GM19043 (cell line): ENCODE data around the gene AP4M1.

Experiments used
- ATAC-seq: cut with Tn5 transposase; IDR thresholded peaks from one replicate; pipeline ENCODE4 v1.9.1; 2021; ENCODE audit warnings: low read depth; ENCODE audit not compliant: unreplicated experiment

The AP4M1 gene

GRCh38 chr7:100101016-100101862, at the start of gene AP4M1, which contains the start of gene MCM7:
Gene AP4M1 (plus strand): TSS chr7:100101643. CDS start chr7:100101715, 72 bp downstream.
Gene MCM7 (minus strand): TSS chr7:100101397. CDS start chr7:100101294, 103 bp downstream.
- ATAC-seq = peak; percentile 84

- no peak for ATAC-seq
Measured at GRCh38 chr7:100053215-100053614, 48.2 kb upstream of the AP4M1 start.

GRCh38 chr7:100057006-100057405, 44.4 kb upstream of the AP4M1 start:
- ATAC-seq = no peak

GRCh38 chr7:100059251-100059739, 42.1 kb upstream of the AP4M1 start:
- ATAC-seq = no peak

GRCh38 chr7:100061518-100062193, 39.8 kb upstream of the AP4M1 start:
- ATAC-seq = no peak

- ATAC-seq = no peak
Measured at GRCh38 chr7:100063376-100063775, 38.1 kb upstream of the AP4M1 start.

GRCh38 chr7:100064162-100064561, 37.3 kb upstream of the AP4M1 start:
- no peak for ATAC-seq

- no peak for ATAC-seq
Measured at GRCh38 chr7:100065452-100066186, 35.8 kb upstream of the AP4M1 start.

GRCh38 chr7:100066953-100067352, 34.5 kb upstream of the AP4M1 start:
- no peak for ATAC-seq

GRCh38 chr7:100069991-100070390, 31.5 kb upstream of the AP4M1 start:
- ATAC-seq = no peak

- ATAC-seq = no peak
Measured at GRCh38 chr7:100071018-100071723, 30.3 kb upstream of the AP4M1 start.

- ATAC-seq = no peak
Measured at GRCh38 chr7:100072462-100072861, 29.0 kb upstream of the AP4M1 start.

- ATAC-seq = no peak
Measured at GRCh38 chr7:100074841-100075240, 26.6 kb upstream of the AP4M1 start.

GRCh38 chr7:100075418-100075817, 26.0 kb upstream of the AP4M1 start:
- ATAC-seq = no peak

GRCh38 chr7:100077205-100077604, 24.2 kb upstream of the AP4M1 start:
- no peak for ATAC-seq

GRCh38 chr7:100079024-100079560, 22.4 kb upstream of the AP4M1 start:
- no peak for ATAC-seq

- peak; percentile 3 for ATAC-seq
Measured at GRCh38 chr7:100080907-100081534, 20.4 kb upstream of the AP4M1 start.

GRCh38 chr7:100081535-100082102, 19.8 kb upstream of the AP4M1 start, which contains the start of gene ZNF3:
Gene ZNF3 (minus strand): TSS chr7:100081723. CDS start chr7:100077357, 4,366 bp downstream.
- ATAC-seq = peak; percentile 71

- no peak for ATAC-seq
Measured at GRCh38 chr7:100082978-100083377, 18.5 kb upstream of the AP4M1 start.
